ENCODE results near the gene DACT2.

- no peak for TF ChIP-seq POLR2AphosphoS5 (IDR thresholded peaks at IDR 0.05; ENCODE audit: low read depth, low read length)
- TF ChIP-seq, protein P1, sequence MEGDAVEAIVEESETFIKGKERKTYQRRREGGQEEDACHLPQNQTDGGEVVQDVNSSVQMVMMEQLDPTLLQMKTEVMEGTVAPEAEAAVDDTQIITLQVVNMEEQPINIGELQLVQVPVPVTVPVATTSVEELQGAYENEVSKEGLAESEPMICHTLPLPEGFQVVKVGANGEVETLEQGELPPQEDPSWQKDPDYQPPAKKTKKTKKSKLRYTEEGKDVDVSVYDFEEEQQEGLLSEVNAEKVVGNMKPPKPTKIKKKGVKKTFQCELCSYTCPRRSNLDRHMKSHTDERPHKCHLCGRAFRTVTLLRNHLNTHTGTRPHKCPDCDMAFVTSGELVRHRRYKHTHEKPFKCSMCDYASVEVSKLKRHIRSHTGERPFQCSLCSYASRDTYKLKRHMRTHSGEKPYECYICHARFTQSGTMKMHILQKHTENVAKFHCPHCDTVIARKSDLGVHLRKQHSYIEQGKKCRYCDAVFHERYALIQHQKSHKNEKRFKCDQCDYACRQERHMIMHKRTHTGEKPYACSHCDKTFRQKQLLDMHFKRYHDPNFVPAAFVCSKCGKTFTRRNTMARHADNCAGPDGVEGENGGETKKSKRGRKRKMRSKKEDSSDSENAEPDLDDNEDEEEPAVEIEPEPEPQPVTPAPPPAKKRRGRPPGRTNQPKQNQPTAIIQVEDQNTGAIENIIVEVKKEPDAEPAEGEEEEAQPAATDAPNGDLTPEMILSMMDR (IDR thresholded peaks at IDR 0.05), result no peak
- TF ChIP-seq, protein P2, sequence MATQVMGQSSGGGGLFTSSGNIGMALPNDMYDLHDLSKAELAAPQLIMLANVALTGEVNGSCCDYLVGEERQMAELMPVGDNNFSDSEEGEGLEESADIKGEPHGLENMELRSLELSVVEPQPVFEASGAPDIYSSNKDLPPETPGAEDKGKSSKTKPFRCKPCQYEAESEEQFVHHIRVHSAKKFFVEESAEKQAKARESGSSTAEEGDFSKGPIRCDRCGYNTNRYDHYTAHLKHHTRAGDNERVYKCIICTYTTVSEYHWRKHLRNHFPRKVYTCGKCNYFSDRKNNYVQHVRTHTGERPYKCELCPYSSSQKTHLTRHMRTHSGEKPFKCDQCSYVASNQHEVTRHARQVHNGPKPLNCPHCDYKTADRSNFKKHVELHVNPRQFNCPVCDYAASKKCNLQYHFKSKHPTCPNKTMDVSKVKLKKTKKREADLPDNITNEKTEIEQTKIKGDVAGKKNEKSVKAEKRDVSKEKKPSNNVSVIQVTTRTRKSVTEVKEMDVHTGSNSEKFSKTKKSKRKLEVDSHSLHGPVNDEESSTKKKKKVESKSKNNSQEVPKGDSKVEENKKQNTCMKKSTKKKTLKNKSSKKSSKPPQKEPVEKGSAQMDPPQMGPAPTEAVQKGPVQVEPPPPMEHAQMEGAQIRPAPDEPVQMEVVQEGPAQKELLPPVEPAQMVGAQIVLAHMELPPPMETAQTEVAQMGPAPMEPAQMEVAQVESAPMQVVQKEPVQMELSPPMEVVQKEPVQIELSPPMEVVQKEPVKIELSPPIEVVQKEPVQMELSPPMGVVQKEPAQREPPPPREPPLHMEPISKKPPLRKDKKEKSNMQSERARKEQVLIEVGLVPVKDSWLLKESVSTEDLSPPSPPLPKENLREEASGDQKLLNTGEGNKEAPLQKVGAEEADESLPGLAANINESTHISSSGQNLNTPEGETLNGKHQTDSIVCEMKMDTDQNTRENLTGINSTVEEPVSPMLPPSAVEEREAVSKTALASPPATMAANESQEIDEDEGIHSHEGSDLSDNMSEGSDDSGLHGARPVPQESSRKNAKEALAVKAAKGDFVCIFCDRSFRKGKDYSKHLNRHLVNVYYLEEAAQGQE (IDR thresholded peaks at IDR 0.05; ENCODE audit: insufficient read depth in 1 of 2, low read depth in 2 of 2, low read length in 1 of 2), result no peak
These were observed 17.0 kb downstream of the DACT2 start for GRCh38 chr6:168302534-168302933.

Measured in Panc1 (cell line).